GM21360 (cell line): ENCODE data around the gene ACAD11.
"Not testable (repeated sequence)": the region's sequence is repeated elsewhere in the genome, so short reads cannot be mapped to it uniquely, and the experiment has no call there.

ENCODE experiments used
- ATAC-seq: cut with Tn5 transposase; IDR thresholded peaks from one replicate; pipeline ENCODE4 v1.9.1; 2021; ENCODE audit warnings: mild to moderate bottlenecking, moderate library complexity; ENCODE audit not compliant: unreplicated experiment

The ACAD11 gene

DNA sequence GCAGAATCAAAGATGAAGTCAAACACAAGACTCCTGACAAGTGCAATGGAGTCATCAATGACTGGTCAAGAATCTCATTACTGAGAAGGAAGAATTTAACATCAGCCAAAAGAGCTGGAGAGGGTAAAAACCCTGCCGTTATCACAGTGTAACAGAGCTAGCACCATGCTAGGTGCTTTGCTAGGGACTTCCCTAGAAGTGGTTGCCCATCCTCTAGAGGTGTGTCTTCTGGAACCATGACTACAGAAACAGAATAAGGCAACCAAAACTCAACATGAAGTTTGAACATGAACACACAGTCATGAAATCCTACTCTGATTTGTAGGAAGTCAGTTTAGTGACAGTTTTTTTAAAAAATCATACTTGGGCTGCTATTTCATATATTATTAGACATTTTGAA is 9.5 kb downstream of the ACAD11 start:
- ATAC-seq = no peak

DNA sequence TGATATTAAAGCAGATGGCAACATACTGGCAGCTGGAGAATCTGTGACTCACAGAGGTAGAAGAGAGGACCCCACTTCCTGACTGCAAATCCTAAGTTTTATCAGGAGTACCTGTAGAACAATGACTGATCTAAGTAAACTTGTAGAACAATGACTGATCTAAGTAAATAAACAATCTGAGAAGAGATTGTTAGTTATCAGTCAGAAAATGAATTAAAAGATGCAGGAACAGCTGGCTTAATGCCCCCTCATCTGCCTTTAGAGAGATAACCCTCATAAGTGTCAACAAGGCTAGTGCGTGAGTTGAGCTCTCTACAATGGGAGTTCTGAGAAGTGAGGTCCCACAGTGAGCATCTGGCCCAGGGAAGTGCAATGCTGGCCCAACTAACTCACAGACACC is 14.6 kb downstream of the ACAD11 start:
- ATAC-seq = no peak

DNA sequence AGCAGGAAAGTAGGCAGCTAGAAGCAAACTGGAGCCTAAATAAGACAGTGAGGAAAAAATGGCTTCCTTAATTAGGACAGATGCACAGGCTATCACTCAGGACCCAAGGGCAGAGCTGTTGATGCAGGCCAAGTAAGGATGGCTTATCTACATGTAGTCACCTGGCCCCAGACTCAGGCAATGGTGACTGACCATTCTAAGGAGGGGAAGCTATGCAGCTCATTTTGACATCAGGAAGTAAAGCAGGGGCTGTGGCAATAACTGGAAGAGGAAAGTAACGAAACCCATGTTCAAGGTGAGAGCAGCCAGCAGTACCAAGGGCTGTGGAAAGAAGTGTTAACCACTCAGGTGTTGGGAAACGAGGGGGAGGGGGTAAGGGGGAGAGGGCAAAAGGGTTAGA is 16.2 kb downstream of the ACAD11 start:
- ATAC-seq = no peak

DNA sequence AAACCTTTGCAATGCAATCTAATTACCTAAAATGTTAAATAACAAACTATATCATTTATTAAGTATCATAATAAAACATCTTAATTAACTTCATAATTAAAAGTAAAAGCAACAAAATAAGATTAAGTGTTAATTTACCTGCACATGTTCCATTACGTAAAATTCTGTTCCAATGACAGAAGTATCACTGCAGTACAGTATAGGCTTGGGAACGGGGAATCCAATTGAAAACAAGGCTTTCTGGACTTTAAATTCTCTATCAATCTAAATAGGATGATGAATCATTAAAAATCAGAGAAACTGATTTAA is 17.1 kb downstream of the ACAD11 start:
- no peak for ATAC-seq

DNA sequence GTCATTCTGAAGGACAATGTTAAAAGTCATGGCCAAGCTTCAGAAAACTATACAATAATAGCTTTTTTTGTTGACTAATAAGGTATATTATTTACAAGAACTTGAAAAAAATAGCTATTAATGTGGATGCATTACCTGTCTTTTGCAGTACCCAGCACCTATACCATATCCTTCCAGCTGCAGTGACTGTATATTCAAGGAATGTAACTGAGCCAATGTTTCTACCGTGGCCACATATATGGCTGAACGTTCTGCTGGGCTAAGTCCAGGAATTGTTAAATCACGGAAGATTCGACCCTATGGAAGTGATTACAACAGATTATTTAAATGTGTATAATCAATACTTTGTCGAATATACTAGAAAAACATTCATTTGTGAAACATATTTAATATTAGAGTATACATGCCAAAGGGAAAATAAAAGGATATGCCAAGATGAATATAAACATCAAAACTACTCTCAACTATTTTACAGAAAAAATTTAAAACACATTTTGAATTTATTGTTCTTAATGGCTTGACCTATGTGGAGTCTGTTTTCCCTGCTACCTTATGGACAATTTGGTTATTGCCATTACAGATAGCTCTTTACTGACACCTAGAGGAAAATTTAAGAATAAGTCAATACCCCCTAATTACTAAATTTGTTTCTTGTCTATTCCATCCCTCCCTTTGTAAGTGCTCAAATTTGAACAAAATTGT is 17.6 kb downstream of the ACAD11 start:
- ATAC-seq = no peak

DNA sequence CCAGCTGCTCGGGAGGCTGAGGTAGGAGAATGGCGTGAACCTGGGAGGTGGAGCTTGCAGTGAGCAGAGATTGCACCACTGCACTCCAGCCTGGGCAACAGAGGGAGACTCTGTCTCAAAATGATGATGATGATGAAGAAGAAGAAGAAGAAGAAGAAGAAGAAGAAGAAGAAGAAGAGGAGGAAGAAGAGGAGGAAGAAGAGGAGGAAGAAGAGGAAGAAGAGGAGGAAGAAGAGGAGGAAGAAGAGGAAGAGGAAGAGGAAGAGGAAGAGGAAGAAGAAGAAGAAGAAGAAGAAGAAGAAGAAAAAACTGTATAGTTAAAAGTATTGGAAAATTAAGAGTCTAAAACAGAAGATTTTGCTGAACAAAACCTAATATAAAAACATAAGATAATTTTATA is 18.2 kb downstream of the ACAD11 start:
- not testable (repeated sequence) for ATAC-seq

DNA sequence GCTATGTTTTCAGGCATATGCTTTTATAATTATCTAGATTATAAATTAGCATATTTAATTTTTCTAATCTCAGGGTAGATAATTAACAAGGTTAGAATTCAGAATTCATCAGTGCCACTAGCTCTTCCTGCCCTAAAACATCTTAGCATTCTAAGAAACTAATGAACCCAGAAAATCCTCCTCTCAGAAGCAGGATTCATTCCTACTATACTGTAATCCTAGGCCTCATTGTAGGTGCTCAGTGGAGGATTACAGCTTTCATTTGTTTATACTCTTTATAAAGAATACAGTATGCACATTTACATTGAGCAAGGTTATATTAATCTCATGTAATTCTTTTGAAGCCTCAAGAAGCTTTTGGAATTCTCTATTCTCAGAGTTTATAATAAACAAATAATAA is 20.9 kb downstream of the ACAD11 start:
- ATAC-seq = no peak

DNA sequence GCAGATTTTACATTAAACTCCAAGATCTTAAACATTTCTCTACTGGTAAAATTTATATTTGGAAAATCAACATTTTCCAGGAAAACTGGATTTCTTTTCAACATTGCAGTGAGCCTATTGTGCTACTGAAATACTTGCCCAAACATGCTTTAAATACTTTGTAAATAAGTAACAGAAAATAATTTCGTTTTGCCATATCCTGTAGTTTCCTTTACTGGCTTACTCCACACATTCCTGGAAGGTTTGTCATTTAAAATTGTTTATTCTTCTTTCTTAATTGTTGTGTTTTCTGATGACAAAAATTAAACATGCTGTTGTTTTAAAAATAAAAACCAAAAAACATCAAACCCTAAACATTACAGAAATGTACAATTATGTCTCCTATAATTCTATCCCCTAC is 22.0 kb downstream of the ACAD11 start:
- ATAC-seq = no peak

DNA sequence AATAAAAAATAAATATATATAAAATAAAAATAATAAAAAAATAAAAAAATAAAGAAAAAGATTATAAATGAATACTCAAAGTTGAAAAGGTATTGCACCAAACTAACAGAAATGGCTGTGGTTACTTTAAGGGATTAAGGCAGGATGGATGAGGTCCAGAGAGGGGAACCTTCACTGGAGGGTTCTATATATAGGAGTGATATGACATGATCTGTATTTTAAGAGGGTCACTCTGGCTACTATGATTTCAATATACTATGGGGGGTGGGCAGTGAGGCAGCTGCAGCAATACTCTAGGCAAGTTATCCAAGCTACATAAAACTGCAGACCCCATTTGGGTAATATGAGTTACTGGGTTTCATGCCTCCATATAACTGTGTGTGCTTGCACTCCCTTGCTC is 24.6 kb downstream of the ACAD11 start:
- no peak for ATAC-seq

DNA sequence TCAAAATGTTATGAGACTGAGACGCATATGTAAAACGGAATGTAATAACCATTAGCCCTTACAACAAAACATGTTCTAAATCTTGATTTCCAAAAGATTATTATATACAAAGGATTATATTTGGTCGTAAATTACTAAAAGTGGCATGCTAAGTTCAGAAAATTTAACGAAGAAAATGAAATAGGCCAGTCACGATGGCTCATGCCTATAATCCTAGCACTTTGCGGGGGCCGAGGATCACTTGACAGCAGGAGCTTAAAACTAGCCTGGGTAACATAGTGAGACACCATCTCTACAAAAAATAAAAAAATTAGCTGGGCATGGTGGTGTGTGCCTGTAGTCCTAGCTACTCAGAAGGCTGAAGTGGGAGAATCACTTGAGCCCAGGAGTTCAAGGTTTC is 29.0 kb downstream of the ACAD11 start:
- no peak for ATAC-seq

DNA sequence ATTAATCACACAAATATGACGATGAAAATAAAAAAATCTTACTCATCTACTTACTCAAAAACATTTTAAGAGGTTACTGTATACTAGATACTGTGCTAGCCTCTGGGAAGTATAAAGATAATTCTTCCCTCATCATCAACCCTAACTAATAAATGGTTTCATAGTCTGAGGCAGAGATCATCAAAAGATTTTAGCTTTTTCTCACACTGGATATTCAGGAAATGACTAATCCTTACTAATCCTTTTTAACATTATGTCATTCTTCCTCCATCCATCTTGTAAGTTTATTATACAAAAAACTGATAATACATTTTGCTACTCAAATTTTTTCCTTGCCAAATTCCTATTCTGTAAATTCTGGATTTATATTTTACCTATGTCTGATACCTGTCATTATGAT is 29.7 kb downstream of the ACAD11 start:
- ATAC-seq = no peak

DNA sequence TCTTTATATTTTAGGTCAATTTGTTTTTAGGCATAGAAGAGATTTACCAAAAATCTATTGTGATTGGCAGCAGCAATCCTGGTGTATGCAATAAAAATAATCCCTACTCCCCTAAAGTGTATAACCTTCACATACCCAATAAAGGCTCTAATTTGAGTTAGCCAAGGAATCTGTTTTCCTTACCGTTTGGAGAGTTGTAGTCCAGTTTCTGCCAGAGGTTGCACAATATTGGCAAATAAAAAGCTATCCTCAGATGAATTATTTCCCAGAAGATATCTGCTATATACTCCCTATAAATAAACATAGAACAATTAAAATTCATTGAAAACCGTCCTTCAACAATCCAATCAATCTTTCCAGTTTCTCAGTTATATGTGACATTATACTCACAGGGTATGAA is 31.5 kb downstream of the ACAD11 start:
- no peak for ATAC-seq

DNA sequence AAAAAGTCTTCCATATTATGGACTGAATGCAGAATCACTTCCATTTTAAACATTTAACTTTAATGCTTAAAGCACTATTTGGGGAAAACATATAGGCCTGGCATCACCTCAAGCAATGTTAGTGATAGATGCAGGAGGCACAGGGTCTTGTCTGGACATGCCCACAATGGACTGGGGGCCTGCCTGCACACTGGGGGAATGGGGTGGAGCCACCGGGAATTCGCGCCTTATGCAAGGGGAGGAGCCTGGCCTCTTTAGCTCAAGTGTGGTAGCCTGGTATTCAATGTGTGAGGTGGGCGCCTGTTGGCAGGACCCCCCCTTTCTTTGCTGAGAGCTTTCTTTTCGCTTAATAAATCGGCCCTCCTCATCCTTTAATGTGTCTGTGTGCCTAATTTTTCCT is 32.7 kb downstream of the ACAD11 start:
- ATAC-seq = no peak

DNA sequence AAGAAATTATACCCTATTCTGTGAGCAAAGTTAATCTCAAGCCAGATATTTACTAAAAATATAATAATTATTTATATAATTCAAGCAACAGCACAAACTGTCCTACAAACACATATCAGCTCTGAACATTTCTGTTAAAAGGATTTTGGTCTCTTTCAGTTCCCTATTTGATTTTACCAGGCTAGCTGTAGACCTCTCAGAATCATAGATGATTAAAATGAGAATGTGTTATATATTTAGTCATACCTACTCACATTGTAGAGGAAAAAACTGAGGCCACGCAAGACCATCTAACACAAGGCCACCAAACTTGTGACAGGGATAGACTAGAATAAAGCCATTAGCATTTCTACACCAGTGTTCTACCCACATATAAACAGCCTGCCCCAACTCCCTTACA is 34.0 kb downstream of the ACAD11 start:
- ATAC-seq = peak; percentile 85

DNA sequence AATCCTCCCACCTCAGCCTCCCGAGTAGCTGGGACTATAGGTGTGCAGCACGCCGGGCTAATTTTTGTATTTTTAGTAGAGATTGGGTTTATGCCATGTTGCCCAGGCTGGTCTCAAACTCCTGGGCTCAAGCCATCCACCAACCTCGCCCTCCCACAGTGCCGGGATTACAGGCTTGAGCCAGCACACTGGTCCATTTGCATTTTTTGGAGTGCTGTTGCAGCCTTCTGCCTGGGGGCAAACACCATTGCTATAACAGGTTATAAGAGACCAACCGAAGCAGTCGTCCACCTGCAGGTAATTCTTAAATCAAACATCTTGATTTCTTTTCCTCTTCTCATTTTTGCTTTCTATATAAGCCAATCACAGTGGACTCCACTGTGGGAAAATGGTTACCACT is 34.8 kb downstream of the ACAD11 start:
- no peak for ATAC-seq

DNA sequence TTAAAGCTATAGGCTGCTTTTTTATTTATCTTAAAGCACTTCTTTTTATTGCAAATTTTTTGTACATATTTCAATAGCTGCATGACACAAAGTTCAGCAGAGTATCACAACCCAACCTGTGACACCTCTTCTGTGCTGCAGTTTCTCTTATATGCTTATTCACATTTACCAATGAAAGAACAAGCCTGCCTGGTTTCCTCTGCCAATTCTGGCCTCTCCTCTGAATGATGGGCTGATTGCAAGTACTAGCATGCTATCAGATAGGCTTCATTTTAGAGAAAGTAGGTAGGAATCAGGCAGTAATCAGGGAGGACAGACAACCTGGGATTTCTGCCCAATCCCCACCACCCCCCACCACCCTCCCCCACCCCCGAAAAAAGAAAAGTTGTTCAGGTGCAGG is 36.0 kb downstream of the ACAD11 start:
- no peak for ATAC-seq

DNA sequence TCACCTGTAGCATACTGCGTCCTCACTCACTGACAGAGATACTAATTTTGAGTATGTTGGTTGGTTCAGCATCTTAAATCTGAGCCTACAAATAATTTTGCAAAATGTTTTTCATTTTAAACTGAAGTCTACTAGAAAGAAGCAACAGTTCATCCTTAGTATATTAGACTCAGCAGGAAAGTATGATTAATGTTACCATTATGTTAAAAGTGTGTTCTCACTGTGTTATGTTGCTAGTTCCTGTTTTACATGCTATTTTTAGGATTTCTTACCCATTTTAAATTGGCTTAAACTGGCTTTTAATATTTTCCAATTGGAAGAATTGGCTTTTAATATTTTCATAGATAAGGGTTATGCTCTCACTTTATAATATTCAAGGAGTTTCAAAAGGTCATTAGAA is 36.8 kb downstream of the ACAD11 start:
- ATAC-seq = no peak

DNA sequence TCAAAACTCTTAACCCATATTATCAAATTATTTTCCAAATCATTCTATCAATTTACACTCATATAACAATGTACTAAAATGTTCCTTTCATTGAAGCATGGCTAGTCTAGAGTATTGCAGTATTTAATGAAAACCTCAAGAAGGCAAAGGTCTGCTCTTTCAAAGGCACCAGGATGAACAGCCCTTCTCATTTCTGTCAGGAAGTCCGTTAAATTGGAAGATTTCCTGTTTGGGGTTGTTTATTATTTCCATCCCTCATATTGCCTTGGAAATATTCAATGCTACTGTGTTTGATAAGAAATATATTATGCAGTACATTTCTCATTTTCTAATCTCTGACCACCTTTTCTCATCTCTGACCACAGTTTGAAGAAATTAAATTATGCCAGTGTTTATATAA is 37.5 kb downstream of the ACAD11 start:
- ATAC-seq = no peak

DNA sequence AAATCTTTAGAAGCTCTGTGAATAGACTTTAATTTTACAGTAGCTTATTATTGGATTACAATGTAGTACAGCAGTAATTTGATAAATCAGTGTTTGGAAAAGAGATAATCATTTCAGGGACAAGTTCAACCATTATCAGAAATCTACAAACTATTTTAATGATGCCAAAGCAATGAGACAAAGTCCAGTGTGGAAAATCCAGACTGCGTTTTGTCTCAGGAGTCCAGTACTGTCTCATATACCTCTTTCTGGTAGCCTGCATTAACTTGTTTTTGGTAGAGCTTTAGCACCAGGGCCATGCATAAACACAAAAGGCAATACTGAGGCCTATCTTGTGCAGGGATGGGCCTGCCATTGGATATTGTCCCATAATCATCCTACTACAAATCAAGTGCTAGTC is 42.8 kb downstream of the ACAD11 start:
- no peak for ATAC-seq

DNA sequence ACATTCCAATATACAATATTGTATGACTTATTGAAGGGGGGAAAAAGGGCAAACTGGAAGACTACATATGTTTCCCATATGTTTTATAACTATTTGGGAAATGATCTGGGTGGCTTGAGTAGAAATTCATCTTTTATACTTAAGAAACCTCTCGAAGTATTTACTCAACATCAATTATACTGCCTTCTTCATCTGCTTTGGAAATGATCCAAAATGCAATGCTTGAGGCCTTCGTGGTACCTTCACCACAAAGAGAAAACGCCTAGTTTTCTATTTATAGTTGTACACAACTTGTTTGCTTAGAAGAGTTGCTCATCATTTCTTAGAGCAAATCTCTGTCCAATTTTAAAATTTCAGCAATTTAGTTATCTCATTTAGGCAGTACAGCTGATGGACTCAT is 43.7 kb downstream of the ACAD11 start:
- no peak for ATAC-seq

DNA sequence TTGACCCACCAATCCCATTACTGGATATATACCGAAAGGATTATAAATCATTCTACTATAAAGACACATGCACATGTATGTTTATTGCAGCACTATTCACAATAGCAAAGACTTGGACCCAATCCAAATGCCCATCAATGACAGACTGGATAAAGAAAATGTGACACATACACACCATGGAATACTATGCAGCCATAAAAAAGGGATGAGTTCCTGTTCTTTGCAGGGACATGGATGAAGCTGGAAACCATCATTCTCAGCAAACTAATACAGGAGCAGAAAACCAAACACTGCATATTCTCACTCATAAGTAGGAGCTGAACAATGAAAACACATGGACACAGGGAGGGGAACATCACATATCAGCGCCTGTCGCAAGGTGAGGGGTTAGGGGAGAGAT is 44.3 kb downstream of the ACAD11 start:
- ATAC-seq = not testable (repeated sequence)

DNA sequence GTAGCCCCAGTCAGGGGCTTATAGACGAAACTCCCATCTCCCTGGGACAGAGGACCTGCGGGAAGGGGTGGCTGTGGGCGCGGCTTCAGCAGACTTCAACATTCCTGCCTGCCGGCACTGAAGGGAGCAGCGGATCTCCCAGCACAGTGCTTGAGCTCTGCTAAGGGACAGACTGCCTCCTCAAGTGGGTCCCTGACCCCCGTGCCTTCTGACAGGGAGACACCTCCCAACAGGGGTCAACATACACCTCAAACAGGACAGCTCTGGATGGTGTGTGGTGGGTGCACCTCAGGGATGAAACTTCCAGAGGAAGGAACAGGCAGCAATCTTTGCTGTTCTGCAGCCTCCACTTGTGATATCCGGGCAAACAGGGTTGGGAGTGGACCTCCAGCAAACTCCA is 53.0 kb downstream of the ACAD11 start:
- not testable (repeated sequence) for ATAC-seq

DNA sequence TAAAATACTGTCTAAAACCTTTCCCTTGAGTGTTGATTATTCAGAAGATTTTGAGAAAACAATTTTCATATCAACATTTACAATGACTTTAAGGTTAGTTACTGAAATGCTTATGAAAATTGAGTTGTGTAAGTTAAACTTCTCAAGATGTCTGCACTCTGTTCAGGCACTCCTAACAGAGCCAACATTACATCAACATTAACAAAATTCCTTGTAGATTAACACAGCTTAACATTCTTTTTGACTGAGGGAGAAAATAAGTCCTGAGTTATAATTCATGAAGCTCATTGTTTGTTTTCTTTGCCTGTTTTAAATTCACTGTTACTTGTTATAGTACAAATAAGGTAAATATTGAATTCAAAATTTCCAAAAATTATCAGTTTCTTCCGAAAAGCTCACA is 53.5 kb downstream of the ACAD11 start:
- ATAC-seq = no peak

DNA sequence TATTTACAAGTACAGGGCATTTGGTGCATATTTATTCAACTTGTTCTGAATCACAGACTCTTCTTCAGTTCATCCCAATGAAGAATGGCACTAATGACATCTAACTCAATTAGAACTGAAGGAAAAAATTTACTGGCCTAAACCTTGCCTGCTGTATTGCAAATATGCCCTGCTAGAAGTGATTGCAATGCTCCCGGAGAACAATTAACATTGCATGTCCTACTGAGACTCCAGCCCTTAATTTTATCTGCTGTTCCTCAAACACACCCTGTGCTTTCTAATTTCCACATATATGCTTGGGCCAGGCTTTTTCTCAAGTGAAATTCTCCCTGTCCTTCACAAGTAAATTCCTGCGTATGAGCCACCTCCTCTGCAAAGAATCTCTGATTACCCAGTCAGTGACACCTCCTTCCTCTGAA is 54.2 kb downstream of the ACAD11 start:
- no peak for ATAC-seq
